Spleen (tissue), 7 donors: ENCODE results near the gene NOL9.

Source experiments
- CTCF ChIP-seq, 11 experiments: fragments of 200-600 bp in 7 of 11; fragments of 450-650 bp in 4 of 11; sonication (generic) in 4 of 11; IDR thresholded peaks in 8 of 11; conservative IDR thresholded peaks in 3 of 11; 1 replicate in 7 of 11; 2 replicates in 4 of 11; pipeline versions ENCODE4 v1.4.0 to v1.8.0; 2016 to 2021; ENCODE audit warnings: antibody characterized with exemption in 11 of 11, inconsistent platforms in 4 of 11, mild to moderate bottlenecking in 1 of 11
- POLR2A ChIP-seq, 3 donors: fragments of 450-650 bp; IDR thresholded peaks; one replicate each; pipeline ENCODE4 v1.5.1; 2017; ENCODE audit warnings: antibody characterized with exemption in 3 of 3, mild to moderate bottlenecking in 1 of 3
- donor health status: DM: no; HTN: no; CAD: no; lungs with moderate emphysema.
- donor health status: DM: no; HTN: no; CAD: no.
- donor health status: DM: no; HTN: no; CAD: no.

- TF ChIP-seq CTCF (IDR thresholded peaks at IDR 0.05 in 8 of 11, conservative IDR thresholded peaks at IDR 0.05 in 3 of 11) (no peak), POLR2A (IDR thresholded peaks at IDR 0.05) (no peak)
Measured at GRCh38 chr1:6498576-6499111, 55.7 kb downstream of the NOL9 start.
